HG02840 (cell line): ENCODE measurements around the gene MSANTD3.

Experiments
- ATAC-seq: cut with Tn5 transposase; IDR thresholded peaks from one replicate; pipeline ENCODE4 v1.9.1; 2021; ENCODE audit warnings: mild to moderate bottlenecking, moderate library complexity, moderate number of reproducible peaks; ENCODE audit not compliant: unreplicated experiment, low FRiP score

Gene MSANTD3

GRCh38 chr9:100499460-100499859 is 72.5 kb downstream of the MSANTD3 start:
- no peak for ATAC-seq

GRCh38 chr9:100499866-100500265 is 72.9 kb downstream of the MSANTD3 start:
- no peak for ATAC-seq
